Measurements from ENCODE around the gene LGALS4.

DNA sequence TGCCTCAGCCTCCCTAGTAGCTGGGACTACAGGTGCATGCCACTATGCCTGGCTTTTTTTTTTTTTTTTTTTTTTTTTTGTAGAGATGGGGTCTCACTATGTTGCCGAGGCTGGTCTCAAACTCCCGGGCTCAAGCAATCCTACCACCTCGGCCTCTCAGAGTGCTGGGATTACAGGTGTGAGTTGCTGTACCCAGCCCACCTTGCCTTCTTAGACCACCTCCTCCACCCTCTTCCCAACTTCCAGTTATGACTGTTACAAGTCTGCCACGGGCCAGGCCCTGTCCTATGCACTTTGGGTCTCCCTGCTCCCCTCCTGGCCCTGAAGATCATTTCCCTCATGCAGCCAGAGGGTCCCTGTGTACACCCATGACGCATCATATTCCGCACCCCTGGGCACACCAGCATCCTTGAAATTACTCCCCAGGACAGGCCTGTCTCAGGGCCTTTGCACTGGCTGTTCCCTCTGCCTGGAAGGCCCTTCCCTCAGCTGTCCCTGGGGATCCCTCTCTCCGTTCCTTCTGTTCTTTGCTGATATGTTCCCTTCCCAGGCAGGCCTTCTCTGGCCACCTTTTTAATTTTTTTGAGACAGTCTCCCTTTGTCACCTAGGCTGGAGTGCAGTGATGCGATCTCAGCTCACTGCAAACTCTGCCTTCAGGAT lies 3.0 kb downstream of the LGALS4 start:
- TF ChIP-seq, protein P1, sequence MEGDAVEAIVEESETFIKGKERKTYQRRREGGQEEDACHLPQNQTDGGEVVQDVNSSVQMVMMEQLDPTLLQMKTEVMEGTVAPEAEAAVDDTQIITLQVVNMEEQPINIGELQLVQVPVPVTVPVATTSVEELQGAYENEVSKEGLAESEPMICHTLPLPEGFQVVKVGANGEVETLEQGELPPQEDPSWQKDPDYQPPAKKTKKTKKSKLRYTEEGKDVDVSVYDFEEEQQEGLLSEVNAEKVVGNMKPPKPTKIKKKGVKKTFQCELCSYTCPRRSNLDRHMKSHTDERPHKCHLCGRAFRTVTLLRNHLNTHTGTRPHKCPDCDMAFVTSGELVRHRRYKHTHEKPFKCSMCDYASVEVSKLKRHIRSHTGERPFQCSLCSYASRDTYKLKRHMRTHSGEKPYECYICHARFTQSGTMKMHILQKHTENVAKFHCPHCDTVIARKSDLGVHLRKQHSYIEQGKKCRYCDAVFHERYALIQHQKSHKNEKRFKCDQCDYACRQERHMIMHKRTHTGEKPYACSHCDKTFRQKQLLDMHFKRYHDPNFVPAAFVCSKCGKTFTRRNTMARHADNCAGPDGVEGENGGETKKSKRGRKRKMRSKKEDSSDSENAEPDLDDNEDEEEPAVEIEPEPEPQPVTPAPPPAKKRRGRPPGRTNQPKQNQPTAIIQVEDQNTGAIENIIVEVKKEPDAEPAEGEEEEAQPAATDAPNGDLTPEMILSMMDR (conservative IDR thresholded peaks at IDR 0.05; ENCODE audit: low read depth, low read length), result no peak
- TF ChIP-seq EZH2 (IDR thresholded peaks at IDR 0.05; ENCODE audit: borderline replicate concordance, low read depth, low read length, poor library complexity, severe bottlenecking), result no peak
